ENCODE data around the gene CYP2S1.
"Not testable (repeated sequence)": the region's sequence is repeated elsewhere in the genome, so short reads cannot be mapped to it uniquely, and the experiment has no call there.

Gene CYP2S1

DNA sequence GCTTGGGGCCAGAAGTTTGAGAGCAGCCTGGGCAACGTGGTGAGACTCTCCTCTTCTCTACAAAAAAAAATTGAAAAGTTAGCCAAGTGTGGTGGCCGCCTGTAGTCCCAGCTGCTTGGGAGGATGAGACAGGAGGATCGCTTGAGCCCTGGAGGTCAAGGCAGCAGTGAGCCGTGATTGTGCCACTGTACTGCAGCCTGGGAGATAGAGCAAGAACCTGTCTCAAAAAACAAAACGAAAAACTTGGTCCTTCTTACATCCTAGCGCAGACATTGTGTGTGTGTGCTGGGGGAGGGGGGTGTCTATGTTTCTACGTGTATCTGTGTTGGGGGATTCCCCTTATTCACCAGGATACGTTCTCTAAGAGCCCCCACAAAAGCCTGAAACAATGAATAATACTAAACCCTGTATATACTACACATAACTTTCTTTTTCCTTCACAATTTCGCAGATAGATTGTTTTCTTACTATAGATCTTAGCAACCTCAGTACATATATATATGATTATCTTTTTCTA, 33.9 kb downstream of the CYP2S1 start:
- no peak for DNase-seq

DNA sequence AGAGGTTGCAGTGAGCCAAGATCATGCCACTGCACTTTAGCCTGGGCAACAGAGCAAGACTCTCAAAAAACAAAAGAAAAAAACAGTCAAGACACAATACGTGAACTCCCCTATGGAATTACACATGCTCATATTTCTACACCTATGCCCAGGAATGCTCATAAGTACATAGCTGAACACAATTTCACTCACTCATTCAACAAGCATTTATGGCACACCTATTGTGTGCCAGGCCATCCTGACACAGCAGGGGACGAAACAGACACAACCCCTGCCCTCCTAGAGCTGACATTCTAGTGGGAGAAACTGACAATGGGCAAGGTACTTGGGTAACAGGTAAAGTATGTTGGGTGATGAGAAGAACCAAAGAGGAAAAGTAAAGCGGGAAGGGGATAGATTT, 35.5 kb downstream of the CYP2S1 start:
- DNase-seq = no peak

DNA sequence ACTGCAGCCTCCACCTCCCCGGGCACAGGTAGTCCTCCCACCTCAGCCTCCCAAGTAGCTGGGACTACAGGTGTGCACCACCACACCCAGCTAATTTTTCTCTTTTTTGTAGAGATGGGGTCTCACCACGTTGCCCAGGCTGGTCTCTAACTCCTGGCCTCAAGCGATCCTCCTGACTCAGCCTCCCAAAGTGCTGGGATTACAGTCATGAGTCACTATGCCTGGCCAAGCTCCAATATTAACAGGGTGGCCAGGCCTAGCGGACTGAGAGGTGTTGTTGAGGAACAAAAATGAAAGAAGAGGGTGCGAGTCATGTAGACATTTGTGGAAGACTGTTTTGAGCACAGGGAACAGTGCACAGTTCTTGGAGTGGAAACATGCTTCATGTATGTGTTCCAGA, 36.3 kb downstream of the CYP2S1 start:
- DNase-seq = not testable (repeated sequence)

DNA sequence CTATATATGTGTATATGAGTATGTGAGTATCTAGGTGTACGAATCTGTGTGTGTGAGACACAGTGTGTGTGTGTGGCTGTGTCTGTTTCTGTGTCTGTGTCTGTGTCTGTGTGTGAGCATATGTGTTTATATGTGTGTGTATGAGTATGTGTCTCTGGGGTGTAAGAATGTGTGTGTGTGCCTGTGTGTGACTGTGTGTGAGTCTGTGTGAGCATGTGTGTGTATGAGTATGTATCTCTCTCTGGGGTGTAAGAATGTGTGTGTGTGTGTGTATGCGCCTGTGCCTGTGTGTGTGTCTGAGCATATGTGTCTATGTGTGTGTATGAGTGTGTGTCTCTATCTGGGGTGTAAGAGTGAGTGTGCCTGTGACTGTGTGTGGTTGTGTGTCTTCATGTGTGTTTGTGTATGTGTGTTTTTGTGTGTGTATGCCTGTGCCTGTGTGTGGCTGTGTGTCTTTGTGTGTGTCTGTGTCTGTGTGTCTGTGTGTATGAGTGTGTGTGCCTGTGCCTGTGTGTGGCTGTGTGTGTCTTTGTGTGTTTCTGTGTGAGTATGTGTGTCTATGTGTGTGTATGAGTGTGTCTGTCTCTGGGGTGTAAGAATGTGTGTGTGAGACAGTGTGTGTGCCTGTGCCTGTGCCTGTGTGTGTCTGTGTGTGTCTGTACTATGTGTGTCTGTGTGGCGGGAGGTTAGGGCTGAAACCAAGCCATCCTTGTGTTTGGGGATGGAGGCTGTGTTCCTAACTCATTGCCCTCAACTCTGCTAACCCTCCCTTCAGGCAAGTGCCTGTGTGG, 37.2 kb downstream of the CYP2S1 start:
- no peak for DNase-seq

DNA sequence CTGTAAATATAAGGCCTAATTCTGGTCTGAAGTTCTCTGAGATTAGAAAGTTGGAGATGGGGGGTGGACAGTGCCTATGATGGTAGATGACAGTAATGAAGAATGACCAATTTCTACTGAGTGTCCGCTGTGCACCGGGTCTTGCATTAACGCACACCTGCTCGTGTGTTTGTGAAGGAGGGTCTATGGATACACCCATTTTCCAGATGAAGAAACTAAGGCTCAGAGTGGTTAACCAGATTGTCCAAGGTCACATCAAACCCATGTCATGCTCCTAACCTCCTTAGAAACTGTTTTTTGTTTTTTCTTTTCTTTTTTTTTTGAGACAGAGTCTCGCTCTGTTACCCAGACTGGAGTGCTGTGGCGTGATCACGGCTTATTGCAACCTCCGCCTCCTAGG, 39.7 kb downstream of the CYP2S1 start:
- no peak for DNase-seq

DNA sequence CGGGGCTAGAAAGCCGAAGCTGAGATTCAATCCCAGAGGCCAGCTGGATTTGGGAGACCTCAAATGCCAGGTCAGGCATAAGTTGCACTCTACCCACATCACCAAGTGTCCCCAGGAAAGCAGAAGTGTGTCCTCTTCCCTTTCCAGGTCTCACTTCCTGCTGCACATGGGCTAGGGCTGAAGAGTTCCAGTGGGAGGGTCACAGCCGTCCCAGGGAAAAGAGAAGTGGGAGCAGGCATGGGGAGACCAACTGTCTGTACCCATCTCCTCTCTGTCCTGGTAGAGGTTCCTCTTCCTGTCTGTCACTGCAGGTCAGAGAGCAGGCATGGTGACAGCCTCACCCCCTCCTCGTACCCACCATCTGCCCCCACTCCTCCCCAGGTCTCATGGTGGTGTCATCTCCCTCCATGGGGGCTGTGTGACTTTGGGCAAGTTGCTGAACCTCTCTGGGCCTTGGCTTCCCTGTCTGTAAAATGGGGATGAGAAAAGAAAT, 40.8 kb downstream of the CYP2S1 start:
- no peak for DNase-seq

DNA sequence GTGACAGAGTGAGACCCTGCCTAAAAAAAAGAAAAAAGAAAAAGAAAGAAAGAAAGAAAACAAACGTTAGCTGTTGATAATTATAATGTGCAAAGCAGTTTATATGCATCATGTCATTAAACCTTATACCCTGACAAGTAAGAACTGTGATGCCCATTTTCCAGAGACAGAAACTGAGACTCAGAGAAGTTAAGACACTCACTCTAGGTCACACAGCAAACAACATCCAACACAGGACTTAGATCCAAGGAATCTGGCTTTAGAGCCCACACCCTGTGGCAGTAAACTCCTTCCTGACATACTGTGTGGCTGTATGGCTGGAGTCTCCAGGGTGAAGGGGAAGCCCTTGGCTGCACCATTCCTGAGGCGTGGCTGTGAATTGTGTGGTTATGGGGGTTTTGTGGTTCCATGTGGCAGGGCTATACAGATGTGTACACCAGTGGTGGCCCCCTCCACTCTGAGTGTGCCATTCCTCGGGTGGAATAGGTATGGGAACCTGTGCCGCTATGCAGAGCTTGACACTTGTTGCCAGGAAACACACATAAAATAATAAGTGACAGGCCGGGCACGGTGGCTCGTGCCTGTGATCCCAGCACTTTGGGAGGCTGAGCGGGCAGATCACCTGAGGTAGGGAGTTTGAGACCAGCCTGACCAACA, 41.6 kb downstream of the CYP2S1 start:
- DNase-seq = no peak

DNA sequence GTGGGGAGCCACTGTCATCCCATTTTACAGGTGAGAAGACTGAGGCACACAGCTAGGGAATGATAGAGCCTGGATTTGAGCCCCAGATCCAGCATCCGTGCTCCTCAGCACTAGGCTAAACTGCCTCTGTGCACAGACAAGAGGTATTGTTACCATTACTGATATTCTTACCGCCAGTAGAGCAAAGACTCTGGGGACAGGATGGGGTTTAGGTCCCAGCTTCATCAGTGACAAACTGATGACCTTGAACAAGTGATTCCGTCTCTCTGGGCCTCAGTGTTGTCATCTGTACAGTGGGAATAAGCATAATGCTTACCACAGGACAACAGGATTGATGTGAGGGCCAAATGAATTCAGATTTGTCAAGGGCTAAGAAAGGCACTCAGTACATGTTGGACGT, 42.5 kb downstream of the CYP2S1 start:
- no peak for DNase-seq

DNA sequence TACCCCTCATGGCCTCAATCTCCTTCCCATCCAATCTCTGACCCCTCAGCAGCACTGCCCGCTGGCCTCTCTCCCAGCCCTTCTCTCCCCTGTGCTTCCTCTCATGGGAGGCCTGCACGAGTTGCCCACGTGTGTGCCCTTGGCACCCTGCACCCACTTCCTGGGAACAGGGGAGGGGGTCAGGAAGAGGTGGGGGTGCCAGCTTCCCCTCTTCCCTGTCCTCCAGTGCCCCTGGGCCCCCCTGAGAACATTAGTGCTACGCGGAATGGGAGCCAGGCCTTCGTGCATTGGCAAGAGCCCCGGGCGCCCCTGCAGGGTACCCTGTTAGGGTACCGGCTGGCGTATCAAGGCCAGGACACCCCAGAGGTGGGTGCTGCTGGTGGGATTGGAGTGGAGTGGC, 45.2 kb downstream of the CYP2S1 start:
- no peak for DNase-seq

DNA sequence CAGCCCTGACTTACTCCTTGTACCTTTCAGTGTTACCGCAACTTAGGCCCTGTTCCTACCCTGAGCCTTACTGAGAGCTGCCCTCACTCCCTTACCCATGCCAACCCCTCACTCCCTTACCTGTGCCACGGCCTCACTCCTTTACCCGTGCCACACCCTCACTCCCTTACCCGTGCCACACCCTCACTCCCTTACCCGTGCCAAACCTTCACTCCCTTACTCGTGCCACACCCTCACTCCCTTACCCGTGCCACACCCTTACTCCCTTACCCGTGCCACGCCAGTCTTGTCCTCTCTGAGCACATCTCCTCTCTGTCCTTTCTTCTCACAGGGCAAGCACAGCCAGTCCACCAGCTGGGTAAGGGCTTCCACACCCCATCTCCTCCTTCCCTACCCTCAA, 46.3 kb downstream of the CYP2S1 start:
- no peak for DNase-seq

DNA sequence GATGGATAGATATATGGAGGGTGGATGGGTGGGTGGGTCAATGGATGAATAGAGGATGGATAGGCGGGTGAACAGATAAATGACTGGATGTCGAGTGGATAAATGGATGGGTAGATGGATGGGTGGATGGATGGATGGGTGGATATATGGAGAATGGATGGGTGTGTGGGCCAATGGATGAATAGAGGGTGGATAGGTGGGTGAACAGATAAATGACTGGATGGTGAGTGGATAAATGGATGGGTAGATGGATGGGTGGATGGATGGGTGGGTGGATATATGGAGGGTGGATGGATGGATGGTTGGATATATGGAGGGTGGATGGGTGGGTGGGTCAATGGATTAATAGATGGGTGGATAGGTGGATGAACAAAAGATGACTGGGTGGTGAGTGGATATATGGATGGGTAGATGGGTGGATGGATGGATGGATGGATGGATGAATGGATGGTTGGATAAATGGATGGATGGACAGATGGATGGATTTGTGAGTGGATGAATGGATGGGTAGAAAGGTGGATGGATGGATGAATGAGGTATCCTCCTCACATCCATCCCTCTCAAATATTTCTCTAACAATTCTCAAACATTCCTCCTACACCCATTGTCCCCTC, 47.0 kb downstream of the CYP2S1 start:
- DNase-seq = no peak

DNA sequence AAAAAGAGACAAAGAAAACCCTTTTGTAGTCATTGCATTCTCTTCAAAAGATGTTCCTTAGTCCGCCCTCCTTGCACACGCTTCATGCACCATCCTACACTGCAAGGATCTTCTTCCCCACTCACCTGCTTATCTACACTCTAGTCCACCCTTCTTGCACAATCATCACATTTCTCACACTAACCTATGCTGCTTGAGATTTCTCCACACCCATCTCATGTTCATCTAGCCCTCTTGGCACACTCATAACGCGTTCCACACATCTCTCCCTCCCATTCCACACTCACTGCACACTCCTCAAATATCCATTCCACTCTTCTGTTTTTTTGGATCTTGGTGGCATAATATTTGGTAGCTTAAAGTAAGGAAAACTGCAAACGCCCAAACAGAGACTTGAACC, 48.8 kb downstream of the CYP2S1 start:
- DNase-seq = no peak

DNA sequence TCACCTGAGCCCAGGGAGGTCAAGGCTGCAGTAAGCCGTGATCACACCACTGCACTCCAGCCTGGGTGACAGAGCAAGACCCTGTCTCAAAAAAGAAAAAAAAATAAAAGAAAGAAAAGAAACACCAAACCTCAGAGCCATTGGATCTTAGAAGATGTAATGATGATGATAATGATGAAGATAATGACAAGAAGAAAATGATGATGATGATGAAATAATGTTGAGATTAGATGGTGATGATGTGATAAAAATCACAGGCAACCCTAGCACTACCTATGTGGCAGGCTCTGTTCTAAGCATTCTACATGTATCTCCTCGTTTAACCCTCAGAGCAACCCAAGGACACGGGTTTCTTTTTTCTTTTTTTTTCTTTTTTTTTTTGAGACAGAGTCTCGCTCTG, 51.1 kb downstream of the CYP2S1 start:
- DNase-seq = no peak

DNA sequence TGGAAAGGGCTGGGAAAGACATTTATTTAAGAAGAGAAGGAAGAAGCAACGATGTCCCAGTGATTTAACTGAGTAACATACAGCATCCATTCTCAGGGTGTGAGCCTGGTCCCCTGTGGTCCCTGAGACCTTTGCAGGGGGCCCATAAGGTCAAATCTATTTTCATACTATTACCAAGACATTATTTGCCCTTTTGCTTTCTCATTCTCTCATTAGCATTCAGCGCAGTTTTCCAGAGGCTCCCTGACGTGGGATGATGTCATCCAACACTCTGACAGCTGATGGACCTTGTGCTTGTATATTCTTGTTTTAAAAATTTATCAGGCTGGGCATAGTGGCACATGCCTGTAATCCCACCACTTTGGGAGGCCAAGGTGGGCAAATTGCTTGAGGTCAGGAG, 52.8 kb downstream of the CYP2S1 start:
- DNase-seq = no peak

DNA sequence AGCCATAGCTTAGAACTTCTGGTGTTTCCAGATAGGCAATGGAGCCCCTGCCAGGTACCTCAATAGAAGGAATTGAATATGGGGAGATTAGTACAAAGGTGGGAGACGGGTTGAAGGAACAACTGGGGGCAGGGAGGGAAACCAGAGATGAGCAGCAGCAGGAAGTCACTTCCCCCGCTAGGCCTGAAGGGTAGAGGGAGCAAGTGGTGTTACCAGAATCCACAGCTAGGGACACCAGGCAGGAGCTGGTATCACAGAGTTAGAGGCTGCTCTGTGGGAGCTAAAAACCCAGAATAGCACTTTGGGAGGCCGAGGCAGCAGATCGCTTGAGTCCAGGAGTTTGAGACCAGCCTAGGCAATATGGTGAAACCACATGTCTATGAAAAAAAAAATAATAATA, 55.9 kb downstream of the CYP2S1 start:
- no peak for DNase-seq

DNA sequence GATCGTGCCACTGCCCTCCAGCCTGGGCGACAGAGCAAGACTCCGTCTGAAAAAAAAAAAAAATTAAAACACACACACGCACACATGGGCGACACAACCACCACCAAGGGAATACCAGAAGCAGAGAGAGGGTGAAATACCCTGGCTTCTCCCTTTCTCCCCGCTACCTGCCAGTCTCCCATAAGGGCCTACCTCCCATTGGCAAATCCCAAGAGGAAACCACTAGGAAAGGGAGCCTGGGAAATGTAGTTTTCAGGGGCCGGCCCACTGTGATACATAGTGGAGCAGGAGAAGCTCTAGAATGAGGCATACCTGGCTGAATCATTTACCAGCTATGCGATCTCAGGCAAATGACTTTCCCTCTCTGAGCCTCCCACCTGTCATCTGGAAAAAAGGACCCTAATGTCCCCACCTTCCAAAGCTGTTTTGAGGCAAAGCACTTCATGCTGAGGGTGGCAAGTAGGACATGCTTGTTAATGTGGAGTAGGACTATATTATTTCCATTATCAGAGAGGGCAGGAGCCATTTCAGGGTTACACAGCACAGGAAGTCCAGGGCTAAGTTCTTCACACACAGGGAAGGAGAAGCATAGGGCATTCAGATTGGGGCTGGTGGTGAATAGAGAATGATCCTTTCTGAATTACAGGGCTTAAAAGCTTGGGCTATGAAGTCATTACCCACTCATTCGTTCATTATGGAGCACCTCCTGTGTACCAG, 56.8 kb downstream of the CYP2S1 start:
- DNase-seq = no peak

DNA sequence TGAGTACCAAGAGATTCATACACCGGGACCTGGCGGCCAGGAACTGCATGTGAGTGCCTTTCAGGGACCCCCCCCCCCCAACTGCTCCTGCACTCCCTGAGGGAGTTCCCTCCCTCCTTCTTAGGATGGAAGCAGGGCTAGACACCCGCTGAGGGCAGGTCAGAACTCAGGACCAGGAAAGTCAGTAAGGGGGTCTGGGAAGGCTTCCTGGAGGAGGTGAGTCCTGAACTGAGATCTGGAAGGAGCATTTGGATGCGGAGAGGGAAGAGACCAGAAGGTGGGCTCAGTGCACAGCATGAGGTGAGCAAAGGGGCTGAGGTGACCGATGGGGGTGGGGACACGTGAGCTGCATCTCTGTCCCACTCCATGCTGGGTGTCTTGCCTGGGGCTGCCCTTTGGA, 60.6 kb downstream of the CYP2S1 start:
- DNase-seq = no peak

DNA sequence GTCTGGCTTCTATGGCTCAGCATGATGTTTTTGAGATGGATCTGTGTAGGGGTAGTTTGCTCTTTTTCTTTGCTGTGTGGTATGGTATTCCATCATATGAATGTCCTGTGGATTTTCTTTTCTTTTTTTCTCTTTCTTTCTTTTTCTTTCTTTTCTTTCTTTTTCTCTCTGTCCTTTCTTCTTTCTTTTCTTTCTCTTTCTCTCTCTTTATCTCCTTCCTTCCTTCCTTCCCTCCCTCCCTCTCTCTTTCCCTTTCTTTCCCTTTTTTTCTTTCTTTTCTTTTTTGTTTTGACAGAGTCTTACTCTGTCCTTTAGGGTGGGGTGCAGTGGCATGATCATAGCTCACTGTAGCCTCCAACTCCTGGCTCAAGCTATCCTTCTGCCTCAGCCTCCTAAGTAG, 62.2 kb downstream of the CYP2S1 start:
- no peak for DNase-seq

Data from NCI-H1694 treated with DMSO at 0.1 percent for 48 hours (cell line).